ENCODE data around the gene CER1.

- TF ChIP-seq, protein P1, sequence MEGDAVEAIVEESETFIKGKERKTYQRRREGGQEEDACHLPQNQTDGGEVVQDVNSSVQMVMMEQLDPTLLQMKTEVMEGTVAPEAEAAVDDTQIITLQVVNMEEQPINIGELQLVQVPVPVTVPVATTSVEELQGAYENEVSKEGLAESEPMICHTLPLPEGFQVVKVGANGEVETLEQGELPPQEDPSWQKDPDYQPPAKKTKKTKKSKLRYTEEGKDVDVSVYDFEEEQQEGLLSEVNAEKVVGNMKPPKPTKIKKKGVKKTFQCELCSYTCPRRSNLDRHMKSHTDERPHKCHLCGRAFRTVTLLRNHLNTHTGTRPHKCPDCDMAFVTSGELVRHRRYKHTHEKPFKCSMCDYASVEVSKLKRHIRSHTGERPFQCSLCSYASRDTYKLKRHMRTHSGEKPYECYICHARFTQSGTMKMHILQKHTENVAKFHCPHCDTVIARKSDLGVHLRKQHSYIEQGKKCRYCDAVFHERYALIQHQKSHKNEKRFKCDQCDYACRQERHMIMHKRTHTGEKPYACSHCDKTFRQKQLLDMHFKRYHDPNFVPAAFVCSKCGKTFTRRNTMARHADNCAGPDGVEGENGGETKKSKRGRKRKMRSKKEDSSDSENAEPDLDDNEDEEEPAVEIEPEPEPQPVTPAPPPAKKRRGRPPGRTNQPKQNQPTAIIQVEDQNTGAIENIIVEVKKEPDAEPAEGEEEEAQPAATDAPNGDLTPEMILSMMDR (IDR thresholded peaks at IDR 0.05; ENCODE audit: low read depth, low read length) = no peak
- TF ChIP-seq EZH2phosphoT487 (IDR thresholded peaks at IDR 0.05; ENCODE audit: low read depth) = no peak
Measured at GRCh38 chr9:14744768-14745167, 22.2 kb upstream of the CER1 start.

Data from OCI-LY3 (cell line).